ENCODE results near the gene OMG. TPM values are rescaled to one million over a fixed set of nuclear protein-coding genes. Genes with fewer than 3 reads are reported as not detected.

The OMG gene
- total and polyA plus RNA-seq, 2 donors (not counting 3 experiments of a cell fraction or from before 2014, with no cell fraction given) = 0.86 TPM; not detected in 1

GRCh38 chr17:31281061-31281460, 16.0 kb downstream of the OMG start:
- H3K27me3 ChIP-seq (ENCODE audit: control insufficient read depth in 2 of 2, insufficient read depth in 2 of 2, low read length in 2 of 2) = no peaks in the 10 kb centered on the region
- ChIA-PET CTCF (interaction anchor here (0.7 kb wide), 1 partner anchor 13 kb away, joined by 3 read pairs; no protein-coding TSS in a partner anchor), POLR2A (no interaction called here)
- BruUV-seq (replicated peaks) = no TSS peak
- no peaks in the 10 kb centered on the region for H3K4me1 ChIP-seq (ENCODE audit: control insufficient read depth, extremely low read depth, insufficient read depth, low read length)
- H4K20me1 ChIP-seq (replicated peaks; ENCODE audit: control insufficient read depth, extremely low read depth, insufficient read depth, low read length) = no peaks in the 10 kb centered on the region
- no peak overlapping the region for H3K4me3 ChIP-seq (replicated peaks in 1 of 3; ENCODE audit: insufficient read depth in 1 of 3, low read depth in 1 of 3, low read length in 3 of 3)
- intact Hi-C loops (cut with micrococcal nuclease) = no loop called here
- no peaks in the 10 kb centered on the region for H3K79me2 ChIP-seq (ENCODE audit: control insufficient read depth, insufficient read depth, low read length)
- peaks cover 0 to 4% of the 10 kb centered on the region in 2 experiments for H3K36me3 ChIP-seq (ENCODE audit: control insufficient read depth in 2 of 2, extremely low read depth in 1 of 2, insufficient read depth in 2 of 2, low read length in 2 of 2)
- H3K9me3 ChIP-seq (replicated peaks; ENCODE audit: control insufficient read depth, insufficient read depth, low read length) = no peaks in the 10 kb centered on the region
- dilution Hi-C loops (cut with MboI; ENCODE audit: extremely low pct_ligation_motif_present, low sequenced_read_pairs) = no loop called here
- no peaks in the 10 kb centered on the region for H3K9me1 ChIP-seq (replicated peaks; ENCODE audit: control insufficient read depth, extremely low read depth, insufficient read depth, low read length)
- no peak overlapping the region for H3K4me2 ChIP-seq (ENCODE audit: insufficient read depth, low read length)
- FAIRE-seq = no peak
- TF ChIP-seq GATA2 (IDR thresholded peaks at IDR 0.05; ENCODE audit: insufficient read depth, insufficient read length, low read depth, low read length) (no peak), POLR2AphosphoS5 (IDR thresholded peaks at IDR 0.05; ENCODE audit: insufficient read depth, low read depth, low read length) (no peak), FOS (IDR thresholded peaks at IDR 0.05; ENCODE audit: borderline replicate concordance, insufficient read depth, low read length) (no peak), POLR2A (IDR thresholded peaks at IDR 0.05; ENCODE audit: low read depth, low read length) (no peak), MYC (IDR thresholded peaks at IDR 0.05; ENCODE audit: low read depth, low read length) (no peak), MAX (IDR thresholded peaks at IDR 0.05; ENCODE audit: insufficient read depth, insufficient read length) (no peak), EZH2 (IDR thresholded peaks at IDR 0.05; ENCODE audit: borderline replicate concordance, low read depth, low read length, severe bottlenecking) (no peak), JUN (IDR thresholded peaks at IDR 0.05; ENCODE audit: borderline replicate concordance, insufficient read depth, insufficient read length, low read depth) (no peak)
- TF ChIP-seq, protein P1, sequence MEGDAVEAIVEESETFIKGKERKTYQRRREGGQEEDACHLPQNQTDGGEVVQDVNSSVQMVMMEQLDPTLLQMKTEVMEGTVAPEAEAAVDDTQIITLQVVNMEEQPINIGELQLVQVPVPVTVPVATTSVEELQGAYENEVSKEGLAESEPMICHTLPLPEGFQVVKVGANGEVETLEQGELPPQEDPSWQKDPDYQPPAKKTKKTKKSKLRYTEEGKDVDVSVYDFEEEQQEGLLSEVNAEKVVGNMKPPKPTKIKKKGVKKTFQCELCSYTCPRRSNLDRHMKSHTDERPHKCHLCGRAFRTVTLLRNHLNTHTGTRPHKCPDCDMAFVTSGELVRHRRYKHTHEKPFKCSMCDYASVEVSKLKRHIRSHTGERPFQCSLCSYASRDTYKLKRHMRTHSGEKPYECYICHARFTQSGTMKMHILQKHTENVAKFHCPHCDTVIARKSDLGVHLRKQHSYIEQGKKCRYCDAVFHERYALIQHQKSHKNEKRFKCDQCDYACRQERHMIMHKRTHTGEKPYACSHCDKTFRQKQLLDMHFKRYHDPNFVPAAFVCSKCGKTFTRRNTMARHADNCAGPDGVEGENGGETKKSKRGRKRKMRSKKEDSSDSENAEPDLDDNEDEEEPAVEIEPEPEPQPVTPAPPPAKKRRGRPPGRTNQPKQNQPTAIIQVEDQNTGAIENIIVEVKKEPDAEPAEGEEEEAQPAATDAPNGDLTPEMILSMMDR (IDR thresholded peaks at IDR 0.05; ENCODE audit: extremely low read depth in 1 of 2, insufficient read depth in 1 of 2, low read depth in 1 of 2, low read length in 2 of 2) = no peak
- no peak overlapping the region for H3K9ac ChIP-seq (replicated peaks; ENCODE audit: extremely low read depth, insufficient read depth, low read length)
- no peak overlapping the region for H3K27ac ChIP-seq (ENCODE audit: insufficient read depth, low read depth, low read length)
- DNase-seq (ENCODE audit: low read depth, low spot score) = no peak
- no peak overlapping the region for H2AFZ ChIP-seq (ENCODE audit: low read depth, low read length)
